GM12873 (cell line): Measurements from ENCODE around the gene POLR2L.

ENCODE experiments used
- CTCF ChIP-seq: IDR thresholded peaks from 2 replicates; pipeline ENCODE4 v1.5.1; 2012; ENCODE audit warnings: low read depth, mild to moderate bottlenecking, moderate library complexity, low read length, control low read depth; ENCODE audit not compliant: insufficient read depth; ENCODE audit errors: missing control alignments

The POLR2L gene

DNA sequence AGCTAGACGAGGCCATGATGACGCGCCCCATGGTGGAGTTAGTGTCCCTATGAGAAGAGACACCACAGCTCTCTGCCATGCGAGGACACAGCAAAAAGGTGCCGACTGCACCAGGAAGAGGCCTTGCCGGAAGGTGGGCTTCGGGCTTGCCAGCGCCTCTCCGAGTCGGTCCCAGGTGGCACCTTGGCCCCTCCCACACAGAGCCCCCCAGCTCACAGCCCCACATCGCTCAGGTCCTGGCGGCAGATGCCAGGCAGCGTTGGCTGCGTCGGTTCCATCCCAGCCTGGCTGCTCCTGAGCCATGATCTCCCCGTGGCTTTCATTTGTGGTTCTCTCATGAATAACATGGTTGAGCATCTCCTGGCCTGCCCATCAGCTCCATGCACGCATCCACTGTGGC, 44.2 kb upstream of the POLR2L start:
- TF ChIP-seq CTCF = no peak

DNA sequence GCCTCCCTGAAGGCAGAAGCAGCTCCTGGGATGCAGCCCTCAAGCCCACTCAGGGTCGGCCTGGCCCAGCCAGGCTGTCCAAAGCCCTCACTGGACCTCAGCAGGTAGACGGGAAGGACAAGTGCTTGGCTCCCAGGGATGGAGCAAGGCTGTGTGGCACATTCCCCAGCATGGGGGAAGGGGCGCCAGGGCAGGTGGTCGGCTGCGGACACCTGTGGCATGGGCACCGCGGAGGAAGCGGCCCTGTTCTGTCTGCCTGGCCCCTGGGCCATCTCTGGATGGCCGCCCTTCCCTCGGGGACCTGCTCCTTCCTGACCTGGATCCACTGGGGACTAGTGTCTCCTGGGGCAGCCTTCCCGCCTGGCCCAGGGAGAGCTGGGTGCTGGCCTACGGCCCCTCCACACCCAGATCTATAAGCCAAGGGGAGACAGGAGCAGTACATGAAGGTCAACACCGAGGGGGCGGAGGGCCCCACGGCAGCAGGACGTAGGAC, 42.3 kb upstream of the POLR2L start:
- no peak for TF ChIP-seq CTCF

DNA sequence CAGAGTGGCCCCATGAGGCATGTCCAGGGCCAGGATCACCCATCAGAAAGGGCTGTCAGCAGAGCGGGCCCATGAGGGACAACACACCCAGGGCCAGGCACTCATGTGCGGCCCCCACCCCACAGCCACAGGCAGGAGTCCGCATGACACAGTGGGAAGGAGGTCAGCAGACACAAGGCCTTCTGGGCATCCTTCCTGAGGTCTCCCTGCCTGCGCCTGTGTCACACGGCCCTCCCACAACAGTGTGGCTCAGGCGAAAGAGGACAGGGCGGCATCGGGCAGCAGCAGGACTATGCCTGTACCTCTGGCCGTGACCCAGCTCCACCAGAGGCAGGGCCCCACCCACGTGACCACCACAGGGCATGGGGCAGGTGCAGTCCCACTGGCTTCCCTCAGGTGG, 41.2 kb upstream of the POLR2L start:
- TF ChIP-seq CTCF = no peak

DNA sequence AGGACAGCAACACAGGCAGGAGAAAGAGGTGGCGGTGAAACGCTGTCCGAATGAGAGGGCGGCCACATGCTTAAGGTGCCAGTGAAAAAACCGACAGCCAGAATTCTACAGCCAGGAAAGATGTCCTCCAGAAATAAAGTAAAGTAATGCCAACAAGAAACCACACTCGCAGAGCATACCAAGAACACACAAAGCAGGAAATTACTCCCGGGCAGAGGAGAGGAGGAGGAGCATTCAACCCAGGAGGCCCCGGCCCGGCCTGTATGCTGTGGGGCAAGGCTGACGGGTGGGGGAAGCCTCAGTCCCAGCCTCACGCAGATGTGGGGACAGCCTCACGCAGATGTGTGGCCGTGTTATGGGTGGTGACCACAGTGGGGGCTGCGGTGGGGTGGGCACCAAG, 40.3 kb upstream of the POLR2L start:
- TF ChIP-seq CTCF = no peak

DNA sequence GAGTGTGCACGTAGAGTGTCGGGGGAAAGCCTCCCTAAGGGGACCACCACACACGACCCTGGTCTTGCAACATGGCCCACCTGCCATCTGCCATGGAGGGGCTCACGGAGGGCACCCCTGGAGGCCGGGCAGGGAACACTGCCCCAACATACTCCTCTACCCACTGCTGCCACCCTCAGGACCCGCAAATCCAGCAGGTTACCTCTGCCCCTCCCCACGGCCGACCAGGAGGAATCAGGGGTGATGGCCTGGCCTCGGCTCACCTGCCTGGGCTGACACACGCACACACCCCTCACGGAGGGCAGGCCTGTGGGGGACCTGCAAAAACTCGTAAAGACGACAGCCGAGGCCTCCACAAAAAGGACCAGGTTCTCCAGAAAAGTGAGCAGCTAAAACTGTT, 38.1 kb upstream of the POLR2L start:
- no peak for TF ChIP-seq CTCF

GRCh38 chr11:877565-877964, 35.2 kb upstream of the POLR2L start:
- no peak for TF ChIP-seq CTCF

DNA sequence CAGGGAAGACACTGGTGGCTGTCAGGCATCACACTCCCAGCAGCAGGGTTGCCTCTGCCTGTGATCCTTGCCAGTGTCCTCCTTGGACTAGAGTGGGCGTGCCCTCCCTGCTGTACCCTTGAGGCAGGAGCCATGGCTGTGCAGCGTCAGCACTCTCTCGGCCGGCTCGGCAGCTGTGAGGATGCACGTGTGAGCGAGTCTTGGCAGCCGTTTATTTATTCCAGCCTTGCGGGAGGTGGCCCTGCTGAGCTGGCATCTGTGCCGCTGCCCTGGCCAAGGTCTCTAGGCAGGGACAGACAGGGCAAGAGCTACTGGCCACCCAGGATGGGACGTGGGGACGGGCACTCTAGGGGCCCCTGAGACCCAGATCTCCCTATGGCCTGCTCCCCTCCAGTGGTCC, 34.2 kb upstream of the POLR2L start:
- no peak for TF ChIP-seq CTCF
